LNCAP (cell line): Measurements from ENCODE around the gene CANT1.

Experiments used
- TF ChIP-seq, protein P1 (sequence below): fragments of 450-650 bp; IDR thresholded peaks from 2 replicates; pipeline ENCODE4 v1.5.1; 2017; ENCODE audit warnings: mild to moderate bottlenecking

Gene CANT1

GRCh38 chr17:79005063-79005861 is 4.3 kb downstream of the CANT1 start:
- TF ChIP-seq, protein P1, sequence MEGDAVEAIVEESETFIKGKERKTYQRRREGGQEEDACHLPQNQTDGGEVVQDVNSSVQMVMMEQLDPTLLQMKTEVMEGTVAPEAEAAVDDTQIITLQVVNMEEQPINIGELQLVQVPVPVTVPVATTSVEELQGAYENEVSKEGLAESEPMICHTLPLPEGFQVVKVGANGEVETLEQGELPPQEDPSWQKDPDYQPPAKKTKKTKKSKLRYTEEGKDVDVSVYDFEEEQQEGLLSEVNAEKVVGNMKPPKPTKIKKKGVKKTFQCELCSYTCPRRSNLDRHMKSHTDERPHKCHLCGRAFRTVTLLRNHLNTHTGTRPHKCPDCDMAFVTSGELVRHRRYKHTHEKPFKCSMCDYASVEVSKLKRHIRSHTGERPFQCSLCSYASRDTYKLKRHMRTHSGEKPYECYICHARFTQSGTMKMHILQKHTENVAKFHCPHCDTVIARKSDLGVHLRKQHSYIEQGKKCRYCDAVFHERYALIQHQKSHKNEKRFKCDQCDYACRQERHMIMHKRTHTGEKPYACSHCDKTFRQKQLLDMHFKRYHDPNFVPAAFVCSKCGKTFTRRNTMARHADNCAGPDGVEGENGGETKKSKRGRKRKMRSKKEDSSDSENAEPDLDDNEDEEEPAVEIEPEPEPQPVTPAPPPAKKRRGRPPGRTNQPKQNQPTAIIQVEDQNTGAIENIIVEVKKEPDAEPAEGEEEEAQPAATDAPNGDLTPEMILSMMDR = no peak

DNA sequence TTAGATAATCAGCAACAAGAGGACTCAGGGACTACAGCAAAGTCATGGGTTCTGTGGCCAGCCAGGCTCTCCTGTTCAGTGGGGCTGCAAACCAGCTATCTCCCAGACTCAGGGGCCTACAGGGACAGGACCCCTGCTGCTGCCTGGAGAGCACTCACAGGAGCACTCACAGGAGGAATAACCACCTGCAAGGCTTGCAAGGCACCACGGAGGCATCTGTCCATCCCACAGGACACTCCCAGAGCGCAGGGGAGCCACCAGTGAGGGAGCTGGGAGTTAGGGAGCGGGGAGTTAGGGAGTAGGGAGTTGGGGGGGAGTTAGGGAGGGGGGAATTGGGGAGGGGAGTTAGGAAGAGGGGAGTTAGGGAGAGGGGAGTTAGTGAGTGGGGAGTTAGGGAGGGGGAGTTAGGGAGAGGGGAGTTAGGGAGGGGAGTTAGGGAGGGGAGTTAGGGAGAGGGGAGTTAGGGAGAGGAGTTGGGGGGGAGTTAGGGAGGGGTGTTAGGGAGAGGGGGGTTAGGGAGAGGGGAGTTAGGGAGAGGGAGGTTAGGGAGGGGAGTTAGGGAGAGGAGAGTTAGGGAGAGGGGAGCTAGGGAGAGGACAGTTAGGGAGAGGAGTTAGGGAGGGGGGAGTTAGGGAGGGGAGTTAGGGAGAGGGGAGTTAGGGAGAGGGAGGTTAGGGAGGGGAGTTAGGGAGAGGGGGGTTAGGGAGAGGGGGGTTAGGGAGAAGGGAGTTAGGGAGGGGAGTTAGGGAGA is 5.7 kb downstream of the CANT1 start:
- TF ChIP-seq, protein P1 = no peak

DNA sequence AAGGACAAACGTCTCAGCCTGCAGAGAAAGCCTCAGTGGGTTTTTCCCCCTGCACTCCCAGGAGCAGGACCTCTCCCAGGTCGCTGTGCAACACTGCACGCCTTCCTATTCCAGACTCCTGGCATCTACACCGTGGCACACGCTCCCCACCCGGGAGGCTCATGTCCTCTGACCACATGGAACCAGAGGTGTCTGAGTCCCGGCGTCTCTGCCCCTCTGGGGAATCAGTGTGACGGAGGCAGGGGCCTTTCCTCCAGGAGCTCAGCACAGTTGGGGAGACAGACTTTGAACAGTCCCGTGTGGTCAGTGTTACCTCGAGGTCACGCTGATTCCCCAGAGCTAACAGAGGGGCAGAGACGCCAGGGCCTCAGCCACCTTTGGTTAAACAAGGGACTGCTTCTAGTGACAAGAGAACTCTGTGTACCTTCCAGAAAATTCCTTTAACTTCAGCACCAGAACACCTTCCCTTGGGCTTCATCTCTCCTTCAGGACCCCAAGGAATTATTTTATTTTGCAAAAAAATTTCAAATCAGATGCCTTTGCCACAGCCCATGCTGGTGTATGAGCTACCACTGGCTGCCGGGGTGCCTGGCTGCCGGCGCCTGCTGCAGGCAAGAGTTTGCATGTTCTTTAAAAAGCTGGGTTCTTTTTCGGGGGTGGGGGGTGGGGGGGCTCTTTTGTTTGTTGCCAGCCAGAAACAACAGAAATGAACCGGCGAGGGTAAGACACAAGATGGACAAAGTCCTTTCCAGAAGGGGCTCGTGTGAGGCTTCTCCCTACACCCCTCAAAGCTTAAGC is 6.6 kb downstream of the CANT1 start:
- TF ChIP-seq, protein P1 = no peak

- TF ChIP-seq, protein P1 = no peak
These were observed 7.3 kb downstream of the CANT1 start for GRCh38 chr17:79002291-79002690.

DNA sequence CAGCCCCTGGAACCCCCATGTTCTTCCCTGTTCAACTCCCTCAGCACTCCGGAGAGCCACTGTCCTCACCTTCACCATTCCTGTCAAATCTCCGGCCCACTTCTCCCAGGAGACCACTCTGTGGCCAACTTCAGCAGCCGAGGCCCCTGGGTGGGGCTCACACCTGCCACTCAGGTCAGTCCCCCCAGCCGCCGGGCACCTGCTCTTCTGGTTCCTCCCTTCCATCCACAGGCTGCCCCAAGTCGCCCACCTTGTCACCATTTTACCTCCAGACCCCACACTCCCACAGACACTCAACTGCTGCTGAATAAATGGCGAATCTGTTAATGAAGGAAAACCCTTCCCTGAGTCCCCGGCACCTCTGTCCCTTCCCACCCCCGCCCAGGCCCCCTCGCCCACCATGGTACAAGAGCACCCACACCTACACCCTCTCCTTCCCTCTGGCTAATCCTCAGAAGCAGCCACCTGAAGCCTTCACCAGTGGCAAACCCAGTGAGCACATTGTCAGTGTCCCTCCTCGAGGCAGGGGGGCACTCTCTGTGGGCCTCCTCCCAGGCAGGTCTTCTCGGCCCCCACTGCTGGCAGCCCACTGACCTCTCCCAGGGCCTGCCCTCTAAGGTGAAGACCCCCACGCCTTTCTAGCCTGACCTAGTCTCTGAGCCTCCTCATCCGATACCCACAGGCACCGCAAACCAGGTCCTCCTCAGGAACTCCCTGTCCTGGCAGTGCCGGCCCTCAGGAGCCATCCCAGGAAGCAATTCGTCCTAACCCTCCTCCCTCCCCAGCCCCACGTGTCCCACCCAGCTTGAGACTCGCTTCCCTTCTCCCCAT is 8.2 kb downstream of the CANT1 start:
- TF ChIP-seq, protein P1 = no peak

DNA sequence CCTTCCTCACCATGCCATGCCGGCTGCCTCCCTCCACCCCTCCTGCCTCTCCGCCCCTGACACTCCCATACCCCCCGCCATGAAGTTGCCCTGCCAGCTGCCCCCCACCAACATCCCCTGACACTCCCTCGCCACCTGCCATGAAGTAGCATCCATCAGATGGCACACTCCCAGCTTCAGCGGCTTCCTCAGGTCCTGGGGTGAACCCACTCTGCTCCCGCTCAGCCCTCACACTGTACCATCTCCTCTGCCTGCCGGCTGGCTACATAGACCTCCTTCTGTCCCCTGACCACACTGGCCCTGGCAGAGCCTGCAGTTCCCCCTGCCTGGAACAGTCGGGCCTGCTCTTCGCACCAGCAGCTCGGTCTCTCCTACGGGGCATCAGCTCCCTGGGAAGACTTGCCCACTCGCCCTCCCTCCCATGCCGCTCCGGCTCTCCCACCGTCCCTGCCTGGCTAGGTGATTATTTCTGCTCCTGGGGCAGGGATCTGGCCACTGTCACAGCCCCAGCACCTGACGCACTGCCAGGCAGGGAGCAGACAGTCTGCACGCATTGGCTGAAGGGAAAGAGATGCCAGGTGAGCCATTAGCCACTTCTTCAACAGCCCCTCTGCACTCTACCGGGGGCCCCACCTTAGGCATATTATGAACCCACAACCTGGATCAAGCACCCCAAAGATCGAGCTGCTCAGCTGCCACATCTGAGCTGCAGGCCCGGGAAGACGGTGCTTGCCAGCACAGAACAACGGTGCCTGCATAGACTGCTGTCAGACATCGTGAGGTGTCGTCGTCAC is 9.0 kb downstream of the CANT1 start:
- TF ChIP-seq, protein P1 = no peak
